ENCODE results near the gene GNAL. TPM values are rescaled to one million over a fixed set of nuclear protein-coding genes. Genes with fewer than 3 reads are reported as not detected.

GNAL gene
- total and polyA plus RNA-seq, 4 donors, result 0.15 to 0.92 (median 0.72) TPM

DNA sequence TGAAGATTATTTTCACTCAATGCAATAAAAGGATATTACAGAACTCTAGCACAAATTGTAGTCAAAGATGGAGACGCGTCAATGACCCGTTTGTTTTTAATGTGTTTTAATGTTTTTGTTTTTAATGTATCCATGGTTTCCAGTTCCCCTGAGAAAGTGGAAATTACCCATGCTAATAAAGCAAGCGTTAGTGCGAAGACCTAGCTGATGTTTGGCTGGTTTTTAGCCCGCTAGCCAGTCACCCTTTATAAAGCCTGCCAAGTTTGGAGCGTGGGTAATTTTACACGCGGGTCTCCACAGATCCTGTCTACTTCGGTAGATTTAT, 161.7 kb downstream of the GNAL start:
- H3K4me1 ChIP-seq (ENCODE audit: control insufficient read depth in 4 of 4, insufficient read depth in 4 of 4, low read length in 3 of 4), result peaks cover 0 to 32% (median 22%) of the 10 kb centered on the region in 4 donors
- no peaks in the 10 kb centered on the region for H3K9me3 ChIP-seq (ENCODE audit: control insufficient read depth in 4 of 4, low read length in 3 of 4)
- H3K9ac ChIP-seq (ENCODE audit: low read depth in 1 of 2, low read length in 2 of 2), result peak overlapping the region; percentile 81 to 93
- no peaks in the 10 kb centered on the region for H3K27me3 ChIP-seq (ENCODE audit: control insufficient read depth in 4 of 4, insufficient read depth in 4 of 4, low read length in 3 of 4)
- DNase-seq (ENCODE audit: low spot score), result no peak
- H3K27ac ChIP-seq (ENCODE audit: low read depth in 1 of 2, low read length in 2 of 2), result peak overlapping the region; percentile 91 to 95
- TF ChIP-seq CTCF (IDR thresholded peaks at IDR 0.05; ENCODE audit: low read depth, low read length, missing input control) (no peak), FOXA1 (IDR thresholded peaks at IDR 0.05) (no peak), JUND (IDR thresholded peaks at IDR 0.05) (no peak), NR2F2 (IDR thresholded peaks at IDR 0.05) (no peak), RAD21 (IDR thresholded peaks at IDR 0.05) (no peak), MAX (IDR thresholded peaks at IDR 0.05) (no peak), FOXA2 (IDR thresholded peaks at IDR 0.05) (no peak), HNF4A (conservative IDR thresholded peaks at IDR 0.05) (no peak), SP1 (IDR thresholded peaks at IDR 0.05) (no peak), YY1 (IDR thresholded peaks at IDR 0.05) (no peak), GABPA (IDR thresholded peaks at IDR 0.05 in 1 of 2, conservative IDR thresholded peaks at IDR 0.05 in 1 of 2) (no peak), HNF4G (IDR thresholded peaks at IDR 0.05) (no peak)
- TF ChIP-seq, protein P1, sequence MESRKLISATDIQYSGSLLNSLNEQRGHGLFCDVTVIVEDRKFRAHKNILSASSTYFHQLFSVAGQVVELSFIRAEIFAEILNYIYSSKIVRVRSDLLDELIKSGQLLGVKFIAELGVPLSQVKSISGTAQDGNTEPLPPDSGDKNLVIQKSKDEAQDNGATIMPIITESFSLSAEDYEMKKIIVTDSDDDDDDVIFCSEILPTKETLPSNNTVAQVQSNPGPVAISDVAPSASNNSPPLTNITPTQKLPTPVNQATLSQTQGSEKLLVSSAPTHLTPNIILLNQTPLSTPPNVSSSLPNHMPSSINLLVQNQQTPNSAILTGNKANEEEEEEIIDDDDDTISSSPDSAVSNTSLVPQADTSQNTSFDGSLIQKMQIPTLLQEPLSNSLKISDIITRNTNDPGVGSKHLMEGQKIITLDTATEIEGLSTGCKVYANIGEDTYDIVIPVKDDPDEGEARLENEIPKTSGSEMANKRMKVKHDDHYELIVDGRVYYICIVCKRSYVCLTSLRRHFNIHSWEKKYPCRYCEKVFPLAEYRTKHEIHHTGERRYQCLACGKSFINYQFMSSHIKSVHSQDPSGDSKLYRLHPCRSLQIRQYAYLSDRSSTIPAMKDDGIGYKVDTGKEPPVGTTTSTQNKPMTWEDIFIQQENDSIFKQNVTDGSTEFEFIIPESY (IDR thresholded peaks at IDR 0.05), result no peak
- TF ChIP-seq, protein P2, sequence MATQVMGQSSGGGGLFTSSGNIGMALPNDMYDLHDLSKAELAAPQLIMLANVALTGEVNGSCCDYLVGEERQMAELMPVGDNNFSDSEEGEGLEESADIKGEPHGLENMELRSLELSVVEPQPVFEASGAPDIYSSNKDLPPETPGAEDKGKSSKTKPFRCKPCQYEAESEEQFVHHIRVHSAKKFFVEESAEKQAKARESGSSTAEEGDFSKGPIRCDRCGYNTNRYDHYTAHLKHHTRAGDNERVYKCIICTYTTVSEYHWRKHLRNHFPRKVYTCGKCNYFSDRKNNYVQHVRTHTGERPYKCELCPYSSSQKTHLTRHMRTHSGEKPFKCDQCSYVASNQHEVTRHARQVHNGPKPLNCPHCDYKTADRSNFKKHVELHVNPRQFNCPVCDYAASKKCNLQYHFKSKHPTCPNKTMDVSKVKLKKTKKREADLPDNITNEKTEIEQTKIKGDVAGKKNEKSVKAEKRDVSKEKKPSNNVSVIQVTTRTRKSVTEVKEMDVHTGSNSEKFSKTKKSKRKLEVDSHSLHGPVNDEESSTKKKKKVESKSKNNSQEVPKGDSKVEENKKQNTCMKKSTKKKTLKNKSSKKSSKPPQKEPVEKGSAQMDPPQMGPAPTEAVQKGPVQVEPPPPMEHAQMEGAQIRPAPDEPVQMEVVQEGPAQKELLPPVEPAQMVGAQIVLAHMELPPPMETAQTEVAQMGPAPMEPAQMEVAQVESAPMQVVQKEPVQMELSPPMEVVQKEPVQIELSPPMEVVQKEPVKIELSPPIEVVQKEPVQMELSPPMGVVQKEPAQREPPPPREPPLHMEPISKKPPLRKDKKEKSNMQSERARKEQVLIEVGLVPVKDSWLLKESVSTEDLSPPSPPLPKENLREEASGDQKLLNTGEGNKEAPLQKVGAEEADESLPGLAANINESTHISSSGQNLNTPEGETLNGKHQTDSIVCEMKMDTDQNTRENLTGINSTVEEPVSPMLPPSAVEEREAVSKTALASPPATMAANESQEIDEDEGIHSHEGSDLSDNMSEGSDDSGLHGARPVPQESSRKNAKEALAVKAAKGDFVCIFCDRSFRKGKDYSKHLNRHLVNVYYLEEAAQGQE (IDR thresholded peaks at IDR 0.05), result no peak
- TF ChIP-seq, protein P3, sequence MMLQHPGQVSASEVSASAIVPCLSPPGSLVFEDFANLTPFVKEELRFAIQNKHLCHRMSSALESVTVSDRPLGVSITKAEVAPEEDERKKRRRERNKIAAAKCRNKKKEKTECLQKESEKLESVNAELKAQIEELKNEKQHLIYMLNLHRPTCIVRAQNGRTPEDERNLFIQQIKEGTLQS (IDR thresholded peaks at IDR 0.05), result no peak
- H3K4me3 ChIP-seq (ENCODE audit: low read depth in 1 of 3, low read length in 3 of 3), result peak overlapping the region; percentile 73 to 95 (median 94)
- under 1% methylated on average over 10 of the region's 10 CpGs for WGBS
- no peaks in the 10 kb centered on the region for H3K36me3 ChIP-seq (ENCODE audit: control insufficient read depth in 4 of 4, insufficient read depth in 3 of 4, low read depth in 1 of 4, low read length in 3 of 4)

GRCh38 chr18:11851146-11851805, 162.2 kb downstream of the GNAL start, which contains the start of gene CHMP1B:
CHMP1B (plus strand) TSS chr18:11851413; CDS start chr18:11851512, 99 bp downstream.
- Histone ChIP-seq H3K4me3 (ENCODE audit: low read depth in 1 of 3, low read length in 3 of 3) (peak within 1 kb of the TSS; percentile 73 to 95 (median 94)), H3K27me3 (ENCODE audit: control insufficient read depth in 4 of 4, insufficient read depth in 4 of 4, low read length in 3 of 4) (no peaks in the 10 kb centered on the region), H3K9ac (ENCODE audit: low read depth in 1 of 2, low read length in 2 of 2) (peak within 1 kb of the TSS; percentile 81 to 93), H3K27ac (ENCODE audit: low read depth in 1 of 2, low read length in 2 of 2) (peak within 1 kb of the TSS; percentile 91 to 95), H3K36me3 (ENCODE audit: control insufficient read depth in 4 of 4, insufficient read depth in 3 of 4, low read depth in 1 of 4, low read length in 3 of 4) (no peaks in the 10 kb centered on the region), H3K4me1 (ENCODE audit: control insufficient read depth in 4 of 4, insufficient read depth in 4 of 4, low read length in 3 of 4) (peaks cover 3 to 32% (median 22%) of the 10 kb centered on the region in 4 donors), H3K9me3 (ENCODE audit: control insufficient read depth in 4 of 4, low read length in 3 of 4) (no peaks in the 10 kb centered on the region)
- peak; percentile 98 for DNase-seq (ENCODE audit: low spot score)
- WGBS, result under 1% methylated on average over 53 of the region's 53 CpGs
- peak; percentile 88 for TF ChIP-seq YY1 (IDR thresholded peaks at IDR 0.05)
- peak; percentile 44 for TF ChIP-seq FOXA1 (IDR thresholded peaks at IDR 0.05)
- TF ChIP-seq EGR1 (IDR thresholded peaks at IDR 0.05; ENCODE audit: low read depth in 2 of 2), result peak in 1 of 2 donors; percentile 72
- peak; percentile 69 for TF ChIP-seq SP1 (IDR thresholded peaks at IDR 0.05)
- peak in 1 of 2 donors; percentile 41 for TF ChIP-seq RXRA (IDR thresholded peaks at IDR 0.05)
- no peak for TF ChIP-seq MAX (IDR thresholded peaks at IDR 0.05)
- TF ChIP-seq HNF4G (IDR thresholded peaks at IDR 0.05), result no peak
- TF ChIP-seq, protein P2 (IDR thresholded peaks at IDR 0.05), result peak; percentile 81
- no peak for TF ChIP-seq FOXA2 (IDR thresholded peaks at IDR 0.05)
- TF ChIP-seq JUND (IDR thresholded peaks at IDR 0.05), result peak in 1 of 2 donors; percentile 35

Measured in liver (tissue), 9 donors.